Stimulated activated CD8-positive, alpha-beta memory T cell treated with anti-CD3 and anti-CD28 coated beads, Interleukin-2, amount 100 ng/mL, for 1 hour (primary cell): Measurements from ENCODE around the gene ADGRG4.
A peak's percentile ranks its signal among the peaks of the same experiment; 100 is the strongest.
"Not testable (repeated sequence)": the region's sequence is repeated elsewhere in the genome, so short reads cannot be mapped to it uniquely, and the experiment has no call there.

Experiments used
- DNase-seq, 2 donors: peaks; one replicate each; pipeline ENCODE4 v3.0.0-alpha.2; 2020; ENCODE audit warnings: low read depth in 2 of 2

The ADGRG4 gene

GRCh38 chrX:136300721-136301120 lies at the start of gene ADGRG4:
TSS of gene ADGRG4 (plus strand) at chrX:136300963. CDS start at chrX:136308778, 7,815 bp downstream.
- DNase-seq: not testable (repeated sequence)

GRCh38 chrX:136251041-136251991 lies 49.4 kb upstream of the ADGRG4 start, which contains the start of gene MAP7D3:
TSS of gene MAP7D3 (minus strand) at chrX:136251400. CDS start at chrX:136251358, 42 bp downstream.
- peak; percentile 21 to 43 for DNase-seq

GRCh38 chrX:136255541-136255940 lies 45.2 kb upstream of the ADGRG4 start:
- DNase-seq: no peak

- no peak for DNase-seq
Observed at GRCh38 chrX:136256026-136256425, 44.7 kb upstream of the ADGRG4 start.

GRCh38 chrX:136258951-136259350 lies 41.8 kb upstream of the ADGRG4 start:
- no peak for DNase-seq

- no peak for DNase-seq
Observed at GRCh38 chrX:136259543-136259942, 41.2 kb upstream of the ADGRG4 start.

GRCh38 chrX:136260776-136261175 lies 40.0 kb upstream of the ADGRG4 start:
- DNase-seq: no peak

GRCh38 chrX:136261321-136261720 lies 39.4 kb upstream of the ADGRG4 start:
- no peak for DNase-seq

GRCh38 chrX:136262243-136262642 lies 38.5 kb upstream of the ADGRG4 start:
- no peak for DNase-seq

- no peak for DNase-seq
Observed at GRCh38 chrX:136262812-136263315, 37.9 kb upstream of the ADGRG4 start.

GRCh38 chrX:136266828-136267227 lies 33.9 kb upstream of the ADGRG4 start:
- DNase-seq: no peak

GRCh38 chrX:136268051-136269048 lies 32.4 kb upstream of the ADGRG4 start:
- peak; percentile 10 to 25 for DNase-seq

GRCh38 chrX:136269921-136270320 lies 30.8 kb upstream of the ADGRG4 start:
- no peak for DNase-seq

GRCh38 chrX:136271300-136271699 lies 29.5 kb upstream of the ADGRG4 start:
- DNase-seq: no peak

GRCh38 chrX:136272325-136272724 lies 28.4 kb upstream of the ADGRG4 start:
- DNase-seq: no peak

GRCh38 chrX:136273986-136274385 lies 26.8 kb upstream of the ADGRG4 start:
- DNase-seq: no peak

- DNase-seq: no peak
Observed at GRCh38 chrX:136275553-136275952, 25.2 kb upstream of the ADGRG4 start.

- not testable (repeated sequence) for DNase-seq
Observed at GRCh38 chrX:136286375-136286774, 14.4 kb upstream of the ADGRG4 start.

GRCh38 chrX:136291824-136292223 lies 8.9 kb upstream of the ADGRG4 start:
- no peak for DNase-seq

GRCh38 chrX:136292656-136293055 lies 8.1 kb upstream of the ADGRG4 start:
- no peak for DNase-seq

- no peak for DNase-seq
Observed at GRCh38 chrX:136295380-136295779, 5.4 kb upstream of the ADGRG4 start.

- DNase-seq: no peak
Observed at GRCh38 chrX:136303041-136303440, 2.3 kb downstream of the ADGRG4 start.
